GM18868 (cell line): ENCODE data around the gene CDHR3.

Source experiments
- ATAC-seq: cut with Tn5 transposase; IDR thresholded peaks from one replicate; pipeline ENCODE4 v1.9.1; 2021; ENCODE audit warnings: mild to moderate bottlenecking, moderate library complexity; ENCODE audit not compliant: unreplicated experiment

CDHR3 gene

GRCh38 chr7:106062006-106062405, 98.9 kb downstream of the CDHR3 start:
- ATAC-seq, result peak; percentile 20

- no peak for ATAC-seq
These were observed 99.5 kb downstream of the CDHR3 start for GRCh38 chr7:106062521-106062931.

DNA sequence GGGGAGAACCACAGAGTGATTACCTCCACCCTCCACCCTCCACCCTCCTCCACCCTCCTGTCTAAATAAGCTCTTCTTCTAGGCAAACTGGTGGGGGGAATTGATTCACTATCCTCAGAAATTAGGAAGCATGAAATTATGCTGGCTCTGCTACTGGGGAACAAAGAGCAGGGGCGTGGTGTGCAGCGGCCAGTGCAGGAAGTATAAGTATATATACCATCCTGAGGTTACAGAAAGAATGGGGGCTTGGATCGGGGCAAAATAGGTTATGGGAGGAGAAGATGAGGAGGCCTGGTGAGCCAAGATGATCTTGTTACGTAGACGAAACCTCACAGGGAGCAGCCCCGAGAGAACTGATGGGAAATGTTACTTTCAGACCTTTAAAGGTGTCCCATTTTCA, 100.0 kb downstream of the CDHR3 start:
- ATAC-seq, result no peak

- ATAC-seq, result no peak
These were observed 100.6 kb downstream of the CDHR3 start for GRCh38 chr7:106063692-106064091.

GRCh38 chr7:106064316-106064715, 101.3 kb downstream of the CDHR3 start:
- no peak for ATAC-seq

DNA sequence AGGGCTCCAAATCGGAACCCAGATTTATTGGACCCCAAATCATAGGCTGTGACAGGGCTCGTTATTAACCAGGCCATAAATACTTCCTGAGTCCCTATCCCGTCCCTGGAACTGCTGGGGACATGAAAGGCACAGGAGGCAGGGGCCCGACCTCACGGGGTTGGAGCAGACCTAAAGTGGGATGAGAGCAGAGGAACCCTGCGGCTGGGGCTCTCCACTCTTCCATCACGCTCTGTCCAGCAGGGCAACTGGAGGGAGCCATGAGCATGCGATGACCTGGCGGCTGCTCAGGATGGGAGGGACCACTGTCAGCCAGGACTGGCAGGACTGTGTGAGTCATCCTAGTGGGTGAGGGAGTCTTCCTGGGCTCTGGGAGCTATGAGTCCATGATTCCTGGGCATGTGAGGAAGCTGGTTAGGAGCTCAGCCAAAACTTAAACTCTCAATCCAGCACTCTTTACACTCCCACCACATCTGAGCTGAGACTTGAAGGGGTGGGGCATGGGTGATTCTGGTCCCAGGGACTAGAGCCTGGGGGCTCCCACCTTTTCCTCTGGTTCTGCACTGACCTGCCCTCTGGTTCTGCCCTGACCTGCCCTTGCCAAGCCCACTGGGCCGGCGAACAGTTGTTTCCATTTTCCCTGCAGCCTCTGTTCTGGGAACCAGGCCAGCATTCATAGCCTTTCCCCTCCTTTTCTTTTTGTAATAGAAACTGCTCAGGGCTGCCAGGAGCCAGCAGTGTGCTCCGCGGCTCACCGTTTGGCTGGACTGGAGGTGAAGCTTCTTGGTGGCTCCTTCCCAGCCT, 101.9 kb downstream of the CDHR3 start:
- ATAC-seq, result no peak

- no peak for ATAC-seq
These were observed 102.8 kb downstream of the CDHR3 start for GRCh38 chr7:106065575-106066500.

- ATAC-seq, result no peak
These were observed 104.6 kb downstream of the CDHR3 start for GRCh38 chr7:106067678-106068077.

DNA sequence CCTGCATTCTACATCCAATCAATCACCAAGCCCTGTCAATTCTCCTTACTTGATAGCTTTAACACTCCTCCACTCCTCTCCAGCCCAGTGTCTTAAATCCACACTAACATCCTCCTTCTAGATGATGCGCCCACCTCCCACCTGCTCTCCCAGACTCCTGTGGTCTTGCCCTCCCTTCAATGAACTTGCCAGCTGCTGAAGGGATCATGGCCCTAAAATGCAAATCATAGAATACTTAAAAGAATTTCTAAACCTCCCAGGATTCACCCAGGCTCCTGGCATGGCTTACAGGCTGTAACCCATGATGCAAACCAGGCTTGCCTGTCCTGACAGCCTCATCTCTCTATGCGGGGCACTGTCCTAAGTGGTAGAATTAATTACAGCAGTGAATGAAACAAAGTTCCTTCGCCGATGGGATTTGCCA, 105.5 kb downstream of the CDHR3 start:
- no peak for ATAC-seq

- no peak for ATAC-seq
These were observed 105.9 kb downstream of the CDHR3 start for GRCh38 chr7:106068986-106069385.

DNA sequence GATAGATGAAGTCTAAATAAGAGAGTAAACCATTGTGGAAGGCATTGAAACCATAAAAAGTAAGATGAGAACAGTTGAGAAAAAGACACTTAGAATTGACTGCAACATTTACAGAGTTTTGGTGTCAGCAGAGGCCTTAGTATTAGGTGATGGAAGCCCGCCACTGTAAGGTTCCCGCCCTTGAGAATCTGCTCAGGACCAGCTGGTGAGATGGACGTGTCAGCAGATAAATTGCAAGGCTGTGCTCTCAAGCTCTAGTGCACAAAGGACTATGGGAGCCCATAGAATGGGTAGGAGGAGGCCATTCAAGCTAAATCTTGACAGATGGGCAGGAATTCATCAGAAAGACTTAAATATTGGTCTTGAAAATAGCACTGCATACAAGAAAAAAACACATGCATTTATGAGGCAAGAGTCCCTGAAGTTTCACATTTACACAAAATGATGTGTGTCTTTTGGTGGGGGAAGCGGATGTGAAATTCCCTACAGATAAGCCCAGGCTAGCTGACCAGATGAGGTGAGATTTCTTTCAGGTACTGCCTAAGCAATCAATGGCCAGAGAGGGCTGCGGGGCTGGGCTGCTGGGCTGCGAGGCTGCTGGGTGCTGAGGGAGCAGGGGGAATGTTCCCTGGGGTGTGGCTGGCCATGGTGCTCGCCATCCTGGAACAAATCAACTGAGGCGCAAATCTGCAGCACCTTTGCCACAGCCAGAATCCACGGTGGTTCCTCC, 106.6 kb downstream of the CDHR3 start:
- no peak for ATAC-seq

DNA sequence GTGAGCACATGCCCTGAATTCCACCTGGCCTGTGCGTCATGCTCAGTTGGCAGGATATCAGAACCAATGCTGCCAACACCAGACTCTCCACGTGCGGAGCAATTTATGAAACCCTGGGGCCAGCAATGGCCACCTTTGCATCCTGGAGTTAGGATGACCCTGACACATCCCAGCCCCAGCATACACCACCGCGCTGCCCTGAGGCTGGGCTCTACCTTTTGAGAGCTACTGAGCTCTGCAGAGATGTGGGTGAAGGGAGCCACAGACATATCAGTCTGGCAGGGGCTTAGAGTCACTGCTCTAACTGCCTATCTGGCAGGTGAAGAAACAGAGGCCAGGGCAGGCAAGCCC, 107.1 kb downstream of the CDHR3 start:
- no peak for ATAC-seq

GRCh38 chr7:106070567-106071254, 107.6 kb downstream of the CDHR3 start:
- no peak for ATAC-seq

DNA sequence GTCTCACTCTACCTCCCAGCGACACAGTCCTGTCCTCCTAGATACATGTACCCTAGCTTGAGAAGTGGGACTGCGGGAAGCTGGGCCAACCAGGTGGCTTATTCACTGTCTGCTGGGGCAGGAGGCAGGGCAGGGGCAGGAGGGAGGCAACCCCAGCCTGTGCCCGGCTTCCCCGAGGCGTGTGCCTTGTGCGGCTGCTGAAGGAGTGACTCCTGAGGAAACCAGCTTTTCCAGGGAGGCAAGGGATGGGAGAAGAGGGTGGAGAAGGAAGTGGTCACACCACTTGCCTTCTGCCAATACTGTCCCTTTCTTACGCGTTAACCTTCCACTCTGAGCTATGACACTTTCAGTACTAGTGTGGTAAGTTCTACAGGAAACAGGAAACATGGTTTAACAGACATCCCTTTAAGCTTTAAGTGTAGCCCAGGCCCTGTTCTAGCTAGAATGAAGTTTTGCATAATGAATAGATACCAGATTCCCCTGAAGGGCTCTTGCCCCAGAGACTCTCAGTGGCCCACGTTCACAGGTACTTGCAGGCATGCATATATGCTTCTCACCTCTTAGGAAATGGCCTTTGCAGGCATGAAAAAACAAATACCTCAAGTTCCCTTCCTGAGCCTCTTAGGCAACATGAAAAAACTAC, 108.4 kb downstream of the CDHR3 start:
- ATAC-seq, result peak; percentile 89

GRCh38 chr7:106071999-106072714, 109.1 kb downstream of the CDHR3 start:
- no peak for ATAC-seq

DNA sequence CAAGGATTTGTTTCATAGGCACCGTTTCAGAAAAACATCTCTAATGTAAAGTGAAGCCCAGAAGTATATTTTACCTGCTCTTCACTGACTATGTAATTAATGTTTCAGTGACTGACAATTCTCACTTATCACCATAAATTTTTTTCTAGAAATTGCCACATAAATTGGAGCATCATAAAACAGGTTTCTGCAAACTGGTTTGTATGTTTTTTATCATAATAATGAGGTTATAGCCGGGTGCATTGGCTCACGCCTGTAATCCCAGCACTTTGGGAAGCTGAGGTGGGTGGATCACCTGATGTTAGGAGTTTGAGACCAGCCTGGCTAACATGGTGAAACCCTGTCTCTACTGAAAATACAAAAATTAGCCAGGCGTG, 109.6 kb downstream of the CDHR3 start:
- no peak for ATAC-seq

DNA sequence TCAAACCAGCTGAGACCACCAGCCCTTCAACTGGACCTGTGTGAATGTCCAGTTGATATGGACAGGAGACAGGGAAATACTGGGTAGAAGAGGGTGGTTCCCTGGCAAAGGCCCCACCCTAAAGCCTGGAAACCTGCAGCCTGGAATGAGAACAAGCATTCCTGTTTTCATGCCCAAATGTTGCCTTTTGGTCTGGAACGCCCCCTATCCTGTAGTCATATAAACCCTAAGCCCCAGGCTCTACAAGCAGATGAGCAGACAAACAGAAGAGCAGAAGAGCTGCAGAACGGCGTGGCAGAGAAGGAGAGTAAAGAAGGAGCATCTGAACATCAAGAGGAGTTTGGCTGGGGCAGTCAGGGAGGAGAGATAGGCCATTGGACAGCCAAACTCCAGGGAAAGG, 110.6 kb downstream of the CDHR3 start:
- ATAC-seq, result no peak

- no peak for ATAC-seq
These were observed 111.2 kb downstream of the CDHR3 start for GRCh38 chr7:106074257-106074656.

GRCh38 chr7:106075937-106076336, 112.9 kb downstream of the CDHR3 start:
- no peak for ATAC-seq

DNA sequence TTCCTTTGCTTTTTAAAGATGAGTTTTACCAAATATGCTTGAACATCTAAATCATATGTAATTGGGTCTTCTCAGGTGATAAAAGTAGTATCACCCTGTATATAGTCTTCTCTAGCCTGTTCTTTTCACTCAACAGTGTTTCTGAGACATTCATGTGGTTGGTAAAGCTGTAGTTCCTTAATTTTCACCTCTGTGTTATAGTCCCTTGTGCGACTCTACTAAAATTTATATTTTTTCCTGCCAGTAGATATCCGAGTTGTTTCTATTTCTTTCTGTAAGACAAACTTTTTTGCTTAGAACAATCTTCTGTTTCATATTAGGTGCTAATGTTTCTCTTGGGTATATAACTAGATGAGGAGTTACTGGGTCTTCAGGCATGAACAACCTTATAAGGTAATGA, 113.5 kb downstream of the CDHR3 start:
- no peak for ATAC-seq
